ENCODE data around the gene MYO1A.

- TF ChIP-seq, protein P1, sequence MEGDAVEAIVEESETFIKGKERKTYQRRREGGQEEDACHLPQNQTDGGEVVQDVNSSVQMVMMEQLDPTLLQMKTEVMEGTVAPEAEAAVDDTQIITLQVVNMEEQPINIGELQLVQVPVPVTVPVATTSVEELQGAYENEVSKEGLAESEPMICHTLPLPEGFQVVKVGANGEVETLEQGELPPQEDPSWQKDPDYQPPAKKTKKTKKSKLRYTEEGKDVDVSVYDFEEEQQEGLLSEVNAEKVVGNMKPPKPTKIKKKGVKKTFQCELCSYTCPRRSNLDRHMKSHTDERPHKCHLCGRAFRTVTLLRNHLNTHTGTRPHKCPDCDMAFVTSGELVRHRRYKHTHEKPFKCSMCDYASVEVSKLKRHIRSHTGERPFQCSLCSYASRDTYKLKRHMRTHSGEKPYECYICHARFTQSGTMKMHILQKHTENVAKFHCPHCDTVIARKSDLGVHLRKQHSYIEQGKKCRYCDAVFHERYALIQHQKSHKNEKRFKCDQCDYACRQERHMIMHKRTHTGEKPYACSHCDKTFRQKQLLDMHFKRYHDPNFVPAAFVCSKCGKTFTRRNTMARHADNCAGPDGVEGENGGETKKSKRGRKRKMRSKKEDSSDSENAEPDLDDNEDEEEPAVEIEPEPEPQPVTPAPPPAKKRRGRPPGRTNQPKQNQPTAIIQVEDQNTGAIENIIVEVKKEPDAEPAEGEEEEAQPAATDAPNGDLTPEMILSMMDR (IDR thresholded peaks at IDR 0.05; ENCODE audit: insufficient read depth, low read length, poor library complexity, severe bottlenecking): no peak
- TF ChIP-seq EZH2phosphoT487 (conservative IDR thresholded peaks at IDR 0.05; ENCODE audit: low read length): no peak
These were observed 36.1 kb upstream of the MYO1A start for GRCh38 chr12:57085999-57086492.
